K562 (cell line): Measurements from ENCODE around the gene NTM. TPM values are rescaled to one million over a fixed set of nuclear protein-coding genes. Genes with fewer than 3 reads are reported as not detected.

Source experiments
- ATAC-seq: fragments of 200-7000 bp; cut with Tn5 transposase; 3 replicates; pipeline ENCODE4 v1.9.1; 2020; ENCODE audit warnings: moderate library complexity
- BruUV-seq: library from RNA; stranded (reverse); fragments of 400-500 nt; replicated peaks from 2 replicates; lab custom pipeline; 2021; lab: Mats Ljungman, UMichigan
- CTCF ChIA-PET: fragments of 300-600 bp; formaldehyde crosslinking; extraction: SDS; loops from one replicate; lab custom pipeline; 2021; ENCODE audit warnings: low intra/inter-chr PET ratio; lab: Yijun Ruan, JAX
- POLR2A ChIA-PET: fragments of 300-600, 350-650 bp; sonication (Branson Sonifier 250); formaldehyde crosslinking; extraction: SDS; loops from one replicate; lab custom pipeline; 2021; ENCODE audit warnings: antibody characterized with exemption, inconsistent platforms; lab: Yijun Ruan, JAX
- DNase-seq, 4 experiments: peaks; one replicate each; pipeline versions ENCODE4 v3.0.0 to v3.0.0-alpha.2; 2011 to 2018; ENCODE audit warnings: low spot score in 3 of 4, mixed read lengths in 3 of 4; ENCODE audit errors: extremely low read depth in 1 of 4
- FAIRE-seq: peaks from 2 replicates; lab custom pipeline; 2011; peaks lifted over from hg19 to GRCh38; lab: Jason Lieb, UNC
- H2AFZ ChIP-seq: 2 replicates; pipeline ENCODE4 v1.6.0; 2011; ENCODE audit warnings: low read depth, low read length, control low read depth, inconsistent platforms
- H3K27ac ChIP-seq: fragments of 200-600 bp; 3 replicates; pipeline ENCODE4 v1.8.0; 2011; ENCODE audit warnings: low read depth, mild to moderate bottlenecking, control low read depth, inconsistent platforms, low read length, moderate library complexity, mixed read lengths; ENCODE audit errors: extremely low read depth
- H3K27me3 ChIP-seq, 2 experiments: fragments of 300-600 bp in 1 of 2; 2 replicates in 1 of 2; 3 replicates in 1 of 2; pipeline versions ENCODE4 v1.6.0 to v1.8.0; 2011; ENCODE audit warnings: inconsistent platforms in 2 of 2, low read length in 2 of 2, mild to moderate bottlenecking in 1 of 2, mixed read lengths in 1 of 2, moderate library complexity in 1 of 2; ENCODE audit not compliant: control insufficient read depth in 2 of 2, insufficient read depth in 2 of 2
- H3K36me3 ChIP-seq: fragments of 300-600 bp; 3 replicates; pipeline ENCODE4 v1.8.0; 2011; ENCODE audit warnings: mild to moderate bottlenecking, low read length, inconsistent platforms; ENCODE audit not compliant: control insufficient read depth, insufficient read depth
- H3K4me1 ChIP-seq, 2 experiments: fragments of 200-600 bp in 1 of 2; replicated peaks in 1 of 2; 2 replicates in 1 of 2; 3 replicates in 1 of 2; pipeline versions ENCODE4 v1.5.1 to v1.8.0; 2011; ENCODE audit warnings: inconsistent platforms in 2 of 2, low read length in 2 of 2, mild to moderate bottlenecking in 1 of 2, mixed read lengths in 1 of 2, moderate library complexity in 1 of 2; ENCODE audit not compliant: control insufficient read depth in 2 of 2, insufficient read depth in 2 of 2
- H3K4me2 ChIP-seq: 2 replicates; pipeline ENCODE4 v1.6.1; 2011; ENCODE audit warnings: low read length, control low read depth, inconsistent platforms, mixed read lengths; ENCODE audit not compliant: insufficient read depth
- H3K4me3 ChIP-seq: fragments of 200-600 bp; sonication (generic), shearing (Covaris generic); 2 replicates; pipeline ENCODE4 v1.5.1; 2016; ENCODE audit warnings: control low read depth, inconsistent platforms
- H3K79me2 ChIP-seq: fragments of 200-600 bp; 3 replicates; pipeline ENCODE4 v1.8.0; 2011; ENCODE audit warnings: low read length, inconsistent platforms; ENCODE audit not compliant: control insufficient read depth, insufficient read depth
- H3K9ac ChIP-seq, 2 experiments: 2 replicates each; pipeline versions ENCODE4 v1.6.0 to v1.6.1; 2011; ENCODE audit warnings: low read depth in 2 of 2, low read length in 2 of 2, control low read depth in 1 of 2, inconsistent platforms in 1 of 2, mild to moderate bottlenecking in 1 of 2, mixed read lengths in 1 of 2; ENCODE audit not compliant: insufficient read depth in 1 of 2
- H3K9me1 ChIP-seq: one replicate; pipeline ENCODE4 v1.6.0; 2011; ENCODE audit warnings: inconsistent platforms, mild to moderate bottlenecking, low read length, moderate library complexity; ENCODE audit not compliant: control insufficient read depth, insufficient read depth
- H3K9me3 ChIP-seq: replicated peaks from 2 replicates; pipeline ENCODE4 v1.5.1; 2011; ENCODE audit warnings: low read depth, low read length, inconsistent platforms; ENCODE audit not compliant: control insufficient read depth, insufficient read depth
- H4K20me1 ChIP-seq: replicated peaks from 2 replicates; pipeline ENCODE4 v1.6.1; 2011; ENCODE audit warnings: low read length, inconsistent platforms, mixed read lengths; ENCODE audit not compliant: control insufficient read depth, insufficient read depth
- CHD4 ChIP-seq: fragments of 200-600 bp; sonication (generic); IDR thresholded peaks from 3 replicates; pipeline ENCODE4 v1.6.1; 2012; ENCODE audit warnings: low read depth, mild to moderate bottlenecking, mixed read lengths, low read length, inconsistent platforms; ENCODE audit not compliant: insufficient read depth, insufficient replicate concordance, poor library complexity, severe bottlenecking
- TAL1 ChIP-seq: fragments of 450-650 bp; IDR thresholded peaks from 2 replicates; pipeline ENCODE4 v1.6.1; 2016; ENCODE audit warnings: mild to moderate bottlenecking
- ZBTB40 ChIP-seq, 2 experiments: fragments of 450-650 bp in 1 of 2; sonication (generic) in 1 of 2; formaldehyde crosslinking in 1 of 2; IDR thresholded peaks; 2 replicates each; pipeline versions ENCODE4 v1.7.1 to v1.9.0; 2016 to 2022; ENCODE audit warnings: inconsistent platforms in 1 of 2, mild to moderate bottlenecking in 1 of 2, missing genetic modification reagents in 1 of 2
- ZBTB49 ChIP-seq: sonication (generic); formaldehyde crosslinking; IDR thresholded peaks from 2 replicates; pipeline ENCODE4 v1.8.0; 2022; ENCODE audit warnings: missing genetic modification reagents, mild to moderate bottlenecking, borderline replicate concordance
- ZKSCAN8 ChIP-seq: fragments of 200-800 bp; sonication (Bioruptor generic); IDR thresholded peaks from 2 replicates; pipeline ENCODE4 v1.6.1; 2016; ENCODE audit warnings: missing genetic modification characterization, missing compliant biosample characterization
- ZNF133 ChIP-seq: fragments of 250-450 bp; sonication (Bioruptor Pico); IDR thresholded peaks from 2 replicates; pipeline ENCODE4 v1.4.0; 2020; ENCODE audit warnings: mild to moderate bottlenecking
- ZNF586 ChIP-seq: fragments of 450-650 bp; formaldehyde crosslinking; conservative IDR thresholded peaks from 2 replicates; pipeline ENCODE4 v1.4.0; 2020; ENCODE audit warnings: mild to moderate bottlenecking, moderate library complexity
- ZNF589 ChIP-seq: fragments of 200-800 bp; sonication (Bioruptor generic); IDR thresholded peaks from 2 replicates; pipeline ENCODE4 v1.6.1; 2016; ENCODE audit warnings: low read depth, missing genetic modification characterization, missing compliant biosample characterization
- WGBS: fragments of 100-300 bp; shearing (Covaris generic); methylation state at CpG from one replicate; pipeline ENCODE4 v1.1.6; 2016; ENCODE audit warnings: low coverage, mixed read lengths; ENCODE audit not compliant: insufficient coverage; ENCODE audit errors: missing lambda C conversion rate; 5-methylcytosine and 5-hydroxymethylcytosine counted together
- in situ Hi-C: fragments of 300-500 bp; cut with MboI; formaldehyde crosslinking; loops from 4 replicates; pipeline ENCODE4 v1.15.0; 2018; ENCODE audit warnings: inconsistent platforms, mixed read lengths
- intact Hi-C: fragments of 100-400 bp; cut with micrococcal nuclease; formaldehyde crosslinking; loops from 2 replicates; pipeline ENCODE4 v1.14.2; 2022
- polyA plus RNA-seq, 8 experiments: library from polyadenylated mRNA; depleted of rRNA in 4 of 8; stranded (reverse) in 5 of 8; unstranded in 3 of 8; fragments of >200 nt; fragmentation: Nextera tagmentation in 2 of 8; fragmentation: Illumina TruSeq in 1 of 8; extraction: Ambion mirVana in 2 of 8; extraction: Trizol in 1 of 8; gene quantifications; 2 replicates each; pipeline versions ENCODE4 v1.2.1 to v1.2.3, GENCODE V29; 2011 to 2014; ENCODE audit warnings: inconsistent platforms in 1 of 8, missing spikeins in 1 of 8
- total RNA-seq, 7 experiments: library from RNA; depleted of rRNA in 6 of 7; stranded (reverse); fragments of >200 nt in 6 of 7; fragmentation: Illumina TruSeq in 2 of 7; extraction: Trizol in 2 of 7; gene quantifications; 2 replicates each; pipeline versions ENCODE4 v1.2.1 to v1.2.3, GENCODE V29; 2011 to 2021; ENCODE audit warnings: low replicate concordance in 1 of 7
- TF ChIP-seq, protein P1 (sequence below): fragments of 450-650 bp; IDR thresholded peaks from 2 replicates; pipeline ENCODE4 v1.6.1; 2018; ENCODE audit warnings: mild to moderate bottlenecking, low read depth; ENCODE audit not compliant: partially characterized antibody

NTM gene
- total and polyA plus RNA-seq, 9 of the 15 experiments (the other 6 are each of a cell fraction or from before 2014, with no cell fraction given): not detected

DNA sequence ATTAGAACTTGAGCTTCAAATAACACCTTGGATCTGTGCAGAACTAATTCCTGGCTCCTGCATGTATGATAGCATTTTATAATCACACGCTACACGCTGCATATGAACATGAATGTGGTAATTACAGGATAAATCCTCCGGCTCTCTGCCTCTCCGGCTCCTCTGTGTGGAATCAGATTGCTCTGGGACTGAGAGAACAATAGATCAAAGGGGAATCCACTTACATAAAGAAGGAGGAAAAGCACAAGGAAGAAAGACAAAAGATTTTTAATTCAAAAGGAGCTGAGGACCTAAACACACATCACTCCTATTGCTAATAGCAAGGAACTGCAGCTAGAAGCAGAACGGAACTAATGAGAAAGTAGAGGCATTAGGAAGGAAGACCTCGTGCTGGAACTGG lies 240.9 kb downstream of the NTM start:
- Histone ChIP-seq H3K9ac (no peak overlapping the region), H3K9me3 (no peaks in the 10 kb centered on the region), H2AFZ (no peak overlapping the region), H3K4me2 (no peak overlapping the region), H3K27me3 (peaks cover 3 to 11% of the 10 kb centered on the region in 2 experiments; a peak in 3 of 5 replicates), H3K79me2 (no peaks in the 10 kb centered on the region), H4K20me1 (no peaks in the 10 kb centered on the region), H3K9me1 (no peaks in the 10 kb centered on the region), H3K36me3 (no peaks in the 10 kb centered on the region), H3K4me1 (no peaks in the 10 kb centered on the region), H3K27ac (no peak overlapping the region), H3K4me3 (no peak overlapping the region)
- DNase-seq (no peak), FAIRE-seq (no peak), ATAC-seq (no peak)
- intact Hi-C loops (no loop called here), in situ Hi-C loops (no loop called here)
- no TSS peak for BruUV-seq
- ChIA-PET POLR2A (no interaction called here), CTCF (no interaction called here)
- 2% methylated on average over 6 of the region's 6 CpGs for WGBS
- TF ChIP-seq ZNF586 (CRISPR knock-in tag): no peak
- no peak for TF ChIP-seq TAL1
- no peak for TF ChIP-seq ZKSCAN8
- TF ChIP-seq ZNF589 (CRISPR knock-in tag): no peak
- TF ChIP-seq ZBTB49 (CRISPR knock-in tag): no peak
- no peak for TF ChIP-seq ZNF133
- no peak for TF ChIP-seq CHD4
- no peak for TF ChIP-seq ZBTB40 (IDR thresholded peaks at IDR 0.05)
- no peak for TF ChIP-seq ZBTB40 (CRISPR knock-in tag; IDR thresholded peaks at IDR 0.05)
- TF ChIP-seq, protein P1, sequence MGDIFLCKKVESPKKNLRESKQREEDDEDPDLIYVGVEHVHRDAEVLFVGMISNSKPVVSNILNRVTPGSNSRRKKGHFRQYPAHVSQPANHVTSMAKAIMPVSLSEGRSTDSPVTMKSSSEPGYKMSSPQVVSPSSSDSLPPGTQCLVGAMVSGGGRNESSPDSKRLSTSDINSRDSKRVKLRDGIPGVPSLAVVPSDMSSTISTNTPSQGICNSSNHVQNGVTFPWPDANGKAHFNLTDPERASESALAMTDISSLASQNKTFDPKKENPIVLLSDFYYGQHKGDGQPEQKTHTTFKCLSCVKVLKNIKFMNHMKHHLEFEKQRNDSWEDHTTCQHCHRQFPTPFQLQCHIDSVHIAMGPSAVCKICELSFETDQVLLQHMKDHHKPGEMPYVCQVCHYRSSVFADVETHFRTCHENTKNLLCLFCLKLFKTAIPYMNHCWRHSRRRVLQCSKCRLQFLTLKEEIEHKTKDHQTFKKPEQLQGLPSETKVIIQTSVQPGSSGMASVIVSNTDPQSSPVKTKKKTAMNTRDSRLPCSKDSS: no peak
